Colonic mucosa (tissue), 4 donors: Measurements from ENCODE around the gene PDLIM1. TPM values are rescaled to one million over a fixed set of nuclear protein-coding genes. Genes with fewer than 3 reads are reported as not detected.

Experiments
- DNase-seq: peaks from one replicate; pipeline ENCODE4 v3.0.0-alpha.2; 2020
- H3K27ac ChIP-seq: fragments of 200-600 bp; one replicate; pipeline ENCODE4 v1.8.0; 2021
- H3K27me3 ChIP-seq: fragments of 200-600 bp; one replicate; pipeline ENCODE4 v1.8.0; 2021
- H3K36me3 ChIP-seq: fragments of 200-600 bp; one replicate; pipeline ENCODE4 v1.8.0; 2021
- H3K4me1 ChIP-seq: fragments of 200-600 bp; one replicate; pipeline ENCODE4 v1.8.0; 2021; ENCODE audit warnings: mild to moderate bottlenecking
- H3K4me3 ChIP-seq: fragments of 200-600 bp; one replicate; pipeline ENCODE4 v1.8.0; 2021
- H3K9ac ChIP-seq, 2 donors: one replicate each; pipeline ENCODE4 v1.7.0; 2013; ENCODE audit warnings: control low read depth in 2 of 2, low read depth in 2 of 2, low read length in 2 of 2
- H3K9me3 ChIP-seq: fragments of 200-600 bp; one replicate; pipeline ENCODE4 v1.8.0; 2021
- intact Hi-C: fragments of 100-400 bp; cut with DNase I; formaldehyde crosslinking; loops from one replicate; pipeline ENCODE4 v1.14.1; 2022
- total RNA-seq, 2 donors: library from RNA; stranded (reverse); fragmentation: NEBNext Ultra II Directional in 1 of 2; extraction: Animal tissue kit (Norgen Biotek cat#: 25700) in 1 of 2; gene quantifications; one replicate each; pipeline ENCODE4 v1.2.1, GENCODE V29; 2021
- TF ChIP-seq, protein P1 (sequence below): fragments of 200-600 bp; IDR thresholded peaks from one replicate; pipeline ENCODE4 v1.8.0; 2022; ENCODE audit warnings: antibody characterized with exemption, mild to moderate bottlenecking
- donor health status: healthy.
- donor health status: DM: no; HTN: no; CAD: no.
- donor health status: DM: no; HTN: no; CAD: no.

The PDLIM1 gene
- total RNA-seq, 2 donors from 2014 or later: 246 to 433 TPM

- Histone ChIP-seq H3K27ac (peak overlapping the region; percentile 89), H3K36me3 (no peaks in the 10 kb centered on the region), H3K27me3 (no peaks in the 10 kb centered on the region), H3K4me1 (peaks cover 21% of the 10 kb centered on the region), H3K9me3 (no peaks in the 10 kb centered on the region), H3K9ac (peak overlapping the region in 1 of 2 donors; percentile 60), H3K4me3 (no peak overlapping the region)
- intact Hi-C loops: no loop called here
- TF ChIP-seq, protein P1, sequence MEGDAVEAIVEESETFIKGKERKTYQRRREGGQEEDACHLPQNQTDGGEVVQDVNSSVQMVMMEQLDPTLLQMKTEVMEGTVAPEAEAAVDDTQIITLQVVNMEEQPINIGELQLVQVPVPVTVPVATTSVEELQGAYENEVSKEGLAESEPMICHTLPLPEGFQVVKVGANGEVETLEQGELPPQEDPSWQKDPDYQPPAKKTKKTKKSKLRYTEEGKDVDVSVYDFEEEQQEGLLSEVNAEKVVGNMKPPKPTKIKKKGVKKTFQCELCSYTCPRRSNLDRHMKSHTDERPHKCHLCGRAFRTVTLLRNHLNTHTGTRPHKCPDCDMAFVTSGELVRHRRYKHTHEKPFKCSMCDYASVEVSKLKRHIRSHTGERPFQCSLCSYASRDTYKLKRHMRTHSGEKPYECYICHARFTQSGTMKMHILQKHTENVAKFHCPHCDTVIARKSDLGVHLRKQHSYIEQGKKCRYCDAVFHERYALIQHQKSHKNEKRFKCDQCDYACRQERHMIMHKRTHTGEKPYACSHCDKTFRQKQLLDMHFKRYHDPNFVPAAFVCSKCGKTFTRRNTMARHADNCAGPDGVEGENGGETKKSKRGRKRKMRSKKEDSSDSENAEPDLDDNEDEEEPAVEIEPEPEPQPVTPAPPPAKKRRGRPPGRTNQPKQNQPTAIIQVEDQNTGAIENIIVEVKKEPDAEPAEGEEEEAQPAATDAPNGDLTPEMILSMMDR: no peak
- no peak for DNase-seq
Measured at GRCh38 chr10:95287281-95287680, 3.5 kb downstream of the PDLIM1 start.

GRCh38 chr10:95286707-95287106 is 4.1 kb downstream of the PDLIM1 start:
- intact Hi-C loops: no loop called here
- H3K9ac ChIP-seq: peak overlapping the region in 1 of 2 donors; percentile 60
- TF ChIP-seq, protein P1: no peak
- peaks cover 21% of the 10 kb centered on the region for H3K4me1 ChIP-seq
- no peaks in the 10 kb centered on the region for H3K27me3 ChIP-seq
- H3K27ac ChIP-seq: peak overlapping the region; percentile 89
- no peak overlapping the region for H3K4me3 ChIP-seq
- no peak for DNase-seq
- no peaks in the 10 kb centered on the region for H3K9me3 ChIP-seq
- H3K36me3 ChIP-seq: no peaks in the 10 kb centered on the region

GRCh38 chr10:95285556-95285955 is 5.2 kb downstream of the PDLIM1 start:
- intact Hi-C loops: no loop called here
- H3K4me1 ChIP-seq: peaks cover 26% of the 10 kb centered on the region
- DNase-seq: no peak
- H3K4me3 ChIP-seq: no peak overlapping the region
- H3K27me3 ChIP-seq: no peaks in the 10 kb centered on the region
- H3K9ac ChIP-seq: peak overlapping the region in 1 of 2 donors; percentile 38
- H3K36me3 ChIP-seq: no peaks in the 10 kb centered on the region
- TF ChIP-seq, protein P1: no peak
- no peak overlapping the region for H3K27ac ChIP-seq
- no peaks in the 10 kb centered on the region for H3K9me3 ChIP-seq

GRCh38 chr10:95284807-95285206 is 6.0 kb downstream of the PDLIM1 start:
- TF ChIP-seq, protein P1: no peak

DNA sequence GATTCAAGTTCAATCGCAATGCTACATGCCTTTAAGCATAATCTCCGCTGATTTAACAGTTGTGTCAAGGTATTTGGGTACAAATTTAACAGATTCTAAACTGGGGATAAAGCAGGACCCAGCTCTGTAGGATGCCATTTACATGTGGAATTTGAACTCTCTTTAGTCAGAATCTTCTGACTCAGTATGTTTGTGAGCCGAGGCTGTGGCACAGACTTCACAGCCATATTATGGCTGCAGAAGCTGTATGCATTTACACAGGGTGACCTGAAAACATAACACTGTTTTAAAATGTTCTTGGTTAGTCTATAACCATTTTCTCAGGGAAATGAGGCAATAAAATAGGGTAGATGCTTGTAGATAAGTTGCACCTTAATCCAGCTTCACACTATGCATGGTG is 8.7 kb downstream of the PDLIM1 start:
- peak overlapping the region; percentile 62 for H3K27ac ChIP-seq
- TF ChIP-seq, protein P1: no peak
- intact Hi-C loops: no loop called here
- H3K27me3 ChIP-seq: no peaks in the 10 kb centered on the region
- DNase-seq: no peak
- H3K4me3 ChIP-seq: no peak overlapping the region
- peak overlapping the region in 1 of 2 donors; percentile 70 for H3K9ac ChIP-seq
- no peaks in the 10 kb centered on the region for H3K36me3 ChIP-seq
- no peaks in the 10 kb centered on the region for H3K9me3 ChIP-seq
- H3K4me1 ChIP-seq: peaks cover 35% of the 10 kb centered on the region

More at GRCh38 chr10:95284807-95285206, 6.0 kb downstream of the PDLIM1 start:
- H3K27ac ChIP-seq: no peak overlapping the region
- peaks cover 33% of the 10 kb centered on the region for H3K4me1 ChIP-seq
- H3K9me3 ChIP-seq: no peaks in the 10 kb centered on the region
- no peak for DNase-seq
- intact Hi-C loops: no loop called here
- peak overlapping the region in 1 of 2 donors; percentile 38 for H3K9ac ChIP-seq
- no peak overlapping the region for H3K4me3 ChIP-seq
- H3K27me3 ChIP-seq: no peaks in the 10 kb centered on the region
- H3K36me3 ChIP-seq: no peaks in the 10 kb centered on the region
